GM12878 (cell line): ENCODE data around the gene TMC8. TPM values are rescaled to one million over a fixed set of nuclear protein-coding genes. Genes with fewer than 3 reads are reported as not detected.

Experiments used
- CUX1 ChIP-seq: IDR thresholded peaks from 2 replicates; pipeline ENCODE4 v1.6.1; 2012; ENCODE audit warnings: improper control_type of control experiment, low read depth, low read length; ENCODE audit not compliant: insufficient replicate concordance
- DPF2 ChIP-seq: fragments of 450-650 bp; IDR thresholded peaks from 2 replicates; pipeline ENCODE4 v1.6.1; 2017; ENCODE audit warnings: mild to moderate bottlenecking
- ELK1 ChIP-seq: IDR thresholded peaks from 2 replicates; pipeline ENCODE4 v1.6.1; 2012; ENCODE audit warnings: low read depth, low read length, improper control_type of control experiment
- ETV6 ChIP-seq, 2 experiments: fragments of 450-650 bp in 1 of 2; IDR thresholded peaks in 1 of 2; conservative IDR thresholded peaks in 1 of 2; 2 replicates each; pipeline ENCODE4 v1.6.1; 2014; ENCODE audit warnings: antibody characterized with exemption in 1 of 2, borderline replicate concordance in 1 of 2, low read depth in 1 of 2, mild to moderate bottlenecking in 1 of 2, moderate library complexity in 1 of 2
- MYB ChIP-seq: fragments of 150-350 bp; IDR thresholded peaks from 2 replicates; pipeline ENCODE4 v1.6.1; 2014; ENCODE audit warnings: mild to moderate bottlenecking, low read depth, low read length, borderline replicate concordance
- PAX5 ChIP-seq: IDR thresholded peaks from 2 replicates; pipeline ENCODE4 v1.6.1; 2011; ENCODE audit warnings: low read depth, low read length, borderline replicate concordance
- RAD21 ChIP-seq: IDR thresholded peaks from 2 replicates; pipeline ENCODE4 v1.6.1; 2011; ENCODE audit warnings: mild to moderate bottlenecking, low read depth, low read length, moderate library complexity; ENCODE audit not compliant: insufficient read depth
- REST ChIP-seq: IDR thresholded peaks from 2 replicates; pipeline ENCODE4 v1.6.1; 2012; ENCODE audit warnings: mild to moderate bottlenecking, low read depth, low read length
- SREBF2 ChIP-seq: IDR thresholded peaks from 2 replicates; pipeline ENCODE4 v1.6.1; 2012; ENCODE audit warnings: mild to moderate bottlenecking, low read length
- TBL1XR1 ChIP-seq: IDR thresholded peaks from 2 replicates; pipeline ENCODE4 v1.6.1; 2012; ENCODE audit warnings: low read depth, low read length, improper control_type of control experiment
- ZSCAN29 ChIP-seq: fragments of 450-650 bp; IDR thresholded peaks from 2 replicates; pipeline ENCODE4 v1.6.1; 2017; ENCODE audit warnings: mild to moderate bottlenecking, moderate library complexity
- polyA plus RNA-seq, 11 experiments: library from polyadenylated mRNA; depleted of rRNA in 4 of 11; unstranded in 6 of 11; stranded (reverse) in 5 of 11; fragments of >200 nt; fragmentation: Nextera tagmentation in 4 of 11; fragmentation: Illumina TruSeq in 1 of 11; extraction: Ambion mirVana in 4 of 11; extraction: Trizol in 1 of 11; gene quantifications; 1 replicate in 1 of 11; 2 replicates in 10 of 11; pipeline versions ENCODE4 v1.2.1 to v1.2.3, GENCODE V29; 2011 to 2016; ENCODE audit warnings: inconsistent platforms in 2 of 11, missing spikeins in 2 of 11, low read depth in 1 of 11
- total RNA-seq, 4 experiments: library from RNA; depleted of rRNA in 3 of 4; stranded (reverse); fragments of >200 nt in 3 of 4; fragmentation: Illumina TruSeq in 1 of 4; extraction: Trizol in 1 of 4; gene quantifications; 2 replicates each; pipeline versions ENCODE4 v1.2.1 to v1.2.3, GENCODE V29; 2013 to 2021
- TF ChIP-seq, protein P1 (sequence below): IDR thresholded peaks from 2 replicates; pipeline ENCODE4 v1.6.1; 2011; ENCODE audit warnings: borderline replicate concordance, low read depth, mild to moderate bottlenecking, moderate library complexity, mixed read lengths, low read length; ENCODE audit not compliant: insufficient read depth; ENCODE audit errors: extremely low read length
- TF ChIP-seq, protein P2 (sequence below): fragments of 450-650 bp; IDR thresholded peaks from 2 replicates; pipeline ENCODE4 v1.6.1; 2016; ENCODE audit warnings: mild to moderate bottlenecking, moderate library complexity, borderline replicate concordance

The TMC8 gene
- total and polyA plus RNA-seq, 10 of the 15 experiments (the other 5 are each of a cell fraction or from before 2014, with no cell fraction given), result 2.7 to 128 (median 40.0) TPM

DNA sequence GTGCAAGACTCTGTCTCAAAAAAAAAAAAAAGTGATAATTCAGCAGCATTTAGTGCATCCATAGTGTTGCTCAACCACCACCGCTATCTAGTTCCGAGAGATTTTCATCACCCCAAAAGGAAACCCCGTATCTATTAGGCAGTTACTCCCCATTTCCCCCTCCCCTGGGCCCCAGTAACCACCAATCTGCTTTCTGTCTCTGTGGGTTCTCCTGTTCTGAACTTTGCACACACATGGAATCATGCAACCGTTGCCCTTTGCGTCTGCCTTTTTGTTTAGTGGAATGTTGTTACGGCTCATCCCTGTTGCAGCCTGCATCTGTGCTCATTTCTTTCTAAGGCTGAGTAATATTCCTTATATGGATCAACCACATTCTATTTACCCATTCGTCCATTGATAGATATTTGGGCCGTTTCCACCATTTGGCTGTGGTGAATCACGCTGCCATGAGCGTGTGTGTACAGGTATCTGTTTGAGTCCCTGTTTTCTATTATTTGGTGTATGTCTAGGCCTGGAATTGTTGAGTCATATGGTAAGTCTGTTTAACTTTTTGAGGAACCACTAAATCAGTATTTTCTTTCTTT is 29.1 kb downstream of the TMC8 start (continued):
- TF ChIP-seq CUX1 (peak; percentile 35), PAX5 (peak; percentile 85), DPF2 (peak; percentile 90; the same call in 1 of the 2 replicates), ZSCAN29 (no peak), RAD21 (no peak), TBL1XR1 (no peak), ELK1 (no peak), MYB (no peak), SREBF2 (no peak), REST (no peak), ETV6 (conservative IDR thresholded peaks at IDR 0.05 in 1 of 2, IDR thresholded peaks at IDR 0.05 in 1 of 2; ENCODE audit: borderline replicate concordance in 1 of 2, low read depth in 1 of 2) (peak in 1 of 2 experiments; percentile 56; a peak in 1 of 4 replicates)
- TF ChIP-seq, protein P1, sequence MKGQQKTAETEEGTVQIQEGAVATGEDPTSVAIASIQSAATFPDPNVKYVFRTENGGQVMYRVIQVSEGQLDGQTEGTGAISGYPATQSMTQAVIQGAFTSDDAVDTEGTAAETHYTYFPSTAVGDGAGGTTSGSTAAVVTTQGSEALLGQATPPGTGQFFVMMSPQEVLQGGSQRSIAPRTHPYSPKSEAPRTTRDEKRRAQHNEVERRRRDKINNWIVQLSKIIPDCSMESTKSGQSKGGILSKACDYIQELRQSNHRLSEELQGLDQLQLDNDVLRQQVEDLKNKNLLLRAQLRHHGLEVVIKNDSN, result no peak
- TF ChIP-seq, protein P2, sequence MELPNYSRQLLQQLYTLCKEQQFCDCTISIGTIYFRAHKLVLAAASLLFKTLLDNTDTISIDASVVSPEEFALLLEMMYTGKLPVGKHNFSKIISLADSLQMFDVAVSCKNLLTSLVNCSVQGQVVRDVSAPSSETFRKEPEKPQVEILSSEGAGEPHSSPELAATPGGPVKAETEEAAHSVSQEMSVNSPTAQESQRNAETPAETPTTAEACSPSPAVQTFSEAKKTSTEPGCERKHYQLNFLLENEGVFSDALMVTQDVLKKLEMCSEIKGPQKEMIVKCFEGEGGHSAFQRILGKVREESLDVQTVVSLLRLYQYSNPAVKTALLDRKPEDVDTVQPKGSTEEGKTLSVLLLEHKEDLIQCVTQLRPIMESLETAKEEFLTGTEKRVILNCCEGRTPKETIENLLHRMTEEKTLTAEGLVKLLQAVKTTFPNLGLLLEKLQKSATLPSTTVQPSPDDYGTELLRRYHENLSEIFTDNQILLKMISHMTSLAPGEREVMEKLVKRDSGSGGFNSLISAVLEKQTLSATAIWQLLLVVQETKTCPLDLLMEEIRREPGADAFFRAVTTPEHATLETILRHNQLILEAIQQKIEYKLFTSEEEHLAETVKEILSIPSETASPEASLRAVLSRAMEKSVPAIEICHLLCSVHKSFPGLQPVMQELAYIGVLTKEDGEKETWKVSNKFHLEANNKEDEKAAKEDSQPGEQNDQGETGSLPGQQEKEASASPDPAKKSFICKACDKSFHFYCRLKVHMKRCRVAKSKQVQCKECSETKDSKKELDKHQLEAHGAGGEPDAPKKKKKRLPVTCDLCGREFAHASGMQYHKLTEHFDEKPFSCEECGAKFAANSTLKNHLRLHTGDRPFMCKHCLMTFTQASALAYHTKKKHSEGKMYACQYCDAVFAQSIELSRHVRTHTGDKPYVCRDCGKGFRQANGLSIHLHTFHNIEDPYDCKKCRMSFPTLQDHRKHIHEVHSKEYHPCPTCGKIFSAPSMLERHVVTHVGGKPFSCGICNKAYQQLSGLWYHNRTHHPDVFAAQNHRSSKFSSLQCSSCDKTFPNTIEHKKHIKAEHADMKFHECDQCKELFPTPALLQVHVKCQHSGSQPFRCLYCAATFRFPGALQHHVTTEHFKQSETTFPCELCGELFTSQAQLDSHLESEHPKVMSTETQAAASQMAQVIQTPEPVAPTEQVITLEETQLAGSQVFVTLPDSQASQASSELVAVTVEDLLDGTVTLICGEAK, result no peak
